GM19023 (cell line): ENCODE results near the gene MOV10L1.
A peak's percentile ranks its signal among the peaks of the same experiment; 100 is the strongest.
"Not testable (repeated sequence)": the region's sequence is repeated elsewhere in the genome, so short reads cannot be mapped to it uniquely, and the experiment has no call there.

ENCODE experiments used
- ATAC-seq: cut with Tn5 transposase; IDR thresholded peaks from one replicate; pipeline ENCODE4 v1.9.1; 2021; ENCODE audit warnings: mild to moderate bottlenecking, moderate library complexity; ENCODE audit not compliant: unreplicated experiment

Gene MOV10L1

DNA sequence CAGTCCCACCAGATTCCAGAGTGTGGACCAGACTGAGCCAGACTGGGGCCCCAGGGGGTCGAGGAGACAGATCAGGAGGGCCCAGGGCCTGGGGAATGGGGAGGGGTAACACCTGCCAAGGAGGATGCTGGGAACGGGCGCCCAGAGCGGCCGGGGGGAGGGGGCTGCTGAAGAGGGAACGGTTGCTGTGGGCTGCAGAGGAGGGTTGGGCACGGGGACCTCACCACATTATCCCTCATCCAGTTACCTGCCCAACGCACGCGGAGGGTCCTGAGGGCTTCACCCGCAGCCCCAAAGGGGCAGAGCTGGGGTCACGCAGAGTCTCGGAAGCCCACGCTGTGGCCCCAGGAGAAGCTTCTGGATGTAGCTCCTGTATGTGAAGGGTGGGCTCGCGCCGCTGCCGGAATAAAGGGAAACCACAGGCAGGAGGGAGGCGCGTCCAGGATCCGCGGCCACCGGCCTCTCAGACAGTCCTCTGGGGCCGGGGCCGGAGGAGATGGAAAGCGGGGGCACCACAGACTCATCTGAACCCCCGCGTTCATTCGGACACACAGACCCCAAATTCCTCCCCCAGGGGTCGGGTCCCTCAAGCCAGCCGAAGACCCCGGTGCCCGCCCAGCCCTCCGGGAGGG lies 110.1 kb downstream of the MOV10L1 start:
- ATAC-seq = no peak

DNA sequence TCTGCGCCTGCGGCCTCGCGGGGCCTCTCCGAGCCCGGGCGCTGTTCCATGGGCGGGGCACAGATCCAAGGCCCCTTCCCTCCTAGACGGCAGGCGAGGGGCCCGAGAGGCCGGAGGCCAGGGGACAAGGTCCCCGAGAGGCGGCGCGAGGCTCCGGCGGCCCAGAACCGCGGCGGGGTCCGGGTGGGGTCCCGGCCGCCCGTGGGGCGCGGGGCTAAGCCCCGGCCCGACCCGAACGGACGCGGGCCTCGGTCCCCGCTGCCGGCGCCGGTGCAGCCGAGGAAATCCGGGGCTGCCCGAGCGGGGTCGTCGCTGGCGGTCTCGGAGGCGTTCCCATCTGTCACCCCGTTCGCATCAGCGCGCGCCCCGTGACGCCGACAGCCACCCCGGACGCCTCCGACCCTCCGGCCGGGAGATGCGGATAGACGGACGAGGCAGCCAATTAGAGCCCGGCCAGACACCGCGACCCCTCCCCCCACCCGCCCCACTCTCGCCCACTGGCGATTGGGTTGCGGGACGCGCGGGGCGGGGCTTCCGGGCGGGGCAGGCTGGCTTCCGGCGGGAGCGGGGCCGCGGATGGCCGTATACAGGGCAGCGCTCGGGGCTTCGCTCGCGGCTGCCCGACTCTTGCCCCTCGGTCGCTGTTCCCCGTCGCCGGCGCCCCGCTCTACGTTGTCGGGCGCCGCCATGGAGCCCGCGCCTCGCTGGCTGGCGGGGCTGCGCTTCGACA lies 110.8 kb downstream of the MOV10L1 start, which contains the start of gene SELENOO:
Gene SELENOO (plus strand): TSS at position 551 of the 730 bp plus-strand sequence. CDS start 26 bp downstream, at position 577.
- ATAC-seq = peak; percentile 70

DNA sequence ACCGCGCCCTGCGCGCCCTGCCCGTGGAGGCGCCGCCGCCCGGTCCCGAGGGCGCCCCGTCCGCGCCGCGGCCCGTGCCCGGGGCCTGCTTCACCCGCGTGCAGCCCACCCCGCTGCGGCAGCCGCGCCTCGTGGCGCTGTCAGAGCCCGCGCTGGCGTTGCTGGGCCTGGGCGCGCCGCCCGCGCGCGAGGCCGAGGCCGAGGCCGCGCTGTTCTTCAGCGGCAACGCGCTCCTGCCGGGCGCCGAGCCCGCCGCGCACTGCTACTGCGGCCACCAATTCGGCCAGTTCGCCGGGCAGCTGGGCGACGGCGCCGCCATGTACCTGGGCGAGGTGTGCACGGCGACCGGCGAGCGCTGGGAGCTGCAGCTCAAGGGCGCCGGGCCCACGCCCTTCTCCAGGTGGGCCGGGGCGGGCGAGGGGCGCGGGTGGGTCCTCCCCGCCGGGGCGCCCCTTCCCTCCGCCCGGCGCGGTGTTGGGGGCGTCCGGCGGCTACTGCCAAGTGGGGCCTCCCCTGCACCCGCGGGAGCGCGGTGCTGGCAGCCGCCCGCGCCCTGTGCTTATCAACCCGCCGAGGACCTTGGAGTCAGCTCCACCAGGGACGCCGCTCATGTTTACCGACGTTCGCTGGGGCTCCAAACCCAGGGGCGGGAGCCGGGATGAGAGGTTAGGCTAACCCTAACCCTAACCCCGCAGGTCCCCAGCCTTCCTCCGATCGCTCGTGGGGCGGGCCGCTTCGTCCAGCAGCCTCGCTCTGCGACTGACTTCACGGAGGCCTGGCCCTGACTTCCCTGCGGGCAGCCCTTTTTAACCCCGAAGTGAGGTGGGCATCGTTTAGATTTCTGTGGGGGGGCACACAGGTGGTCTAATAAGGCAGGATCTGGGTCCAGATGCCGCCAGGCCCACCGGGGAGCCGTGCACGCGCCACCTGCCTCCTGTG lies 111.7 kb downstream of the MOV10L1 start:
- ATAC-seq = peak; percentile 21

DNA sequence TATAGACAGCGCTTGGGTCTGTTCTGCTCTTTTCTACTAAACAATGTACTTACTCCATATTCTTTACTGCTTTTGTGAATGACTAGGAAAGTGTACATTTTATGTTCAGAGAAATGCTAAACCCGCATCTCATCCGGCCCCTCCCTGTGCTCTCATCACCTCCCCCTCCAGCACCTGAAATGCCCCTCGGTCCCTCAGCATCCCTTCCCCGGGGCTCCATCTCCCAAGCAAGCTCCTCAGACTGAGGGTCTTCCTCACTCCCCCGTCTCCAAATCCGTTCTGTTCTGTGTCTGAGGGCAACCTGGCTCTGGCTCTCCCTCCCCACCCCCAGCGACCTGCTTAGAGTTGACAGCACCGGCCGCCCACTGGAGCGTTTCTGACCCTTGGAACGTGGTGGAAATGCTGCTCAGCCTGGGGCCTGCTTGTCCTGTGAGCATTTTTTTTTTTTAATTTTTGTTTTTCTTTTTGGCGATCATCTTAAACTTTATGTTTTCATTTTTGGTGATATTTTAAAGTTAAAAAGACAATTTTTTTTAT lies 112.4 kb downstream of the MOV10L1 start:
- ATAC-seq = no peak

DNA sequence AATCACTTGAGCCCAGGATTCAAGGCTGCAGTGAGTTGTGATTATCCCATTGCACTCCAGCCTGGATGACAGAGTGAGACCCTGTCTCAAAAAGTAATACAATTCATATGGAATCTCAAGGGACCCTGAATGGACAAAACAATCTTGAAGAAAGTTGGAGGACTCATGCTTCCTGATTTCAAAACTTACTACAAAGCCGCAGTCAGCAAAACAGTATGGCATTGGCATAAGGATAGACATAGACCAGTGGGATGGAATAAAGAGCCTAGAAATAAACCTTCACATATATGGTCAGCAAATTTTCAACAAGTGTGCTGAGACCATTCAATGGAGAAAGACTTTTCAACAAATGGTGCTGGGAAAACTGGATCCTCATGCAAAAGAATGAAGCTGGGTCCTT lies 113.5 kb downstream of the MOV10L1 start:
- no peak for ATAC-seq

DNA sequence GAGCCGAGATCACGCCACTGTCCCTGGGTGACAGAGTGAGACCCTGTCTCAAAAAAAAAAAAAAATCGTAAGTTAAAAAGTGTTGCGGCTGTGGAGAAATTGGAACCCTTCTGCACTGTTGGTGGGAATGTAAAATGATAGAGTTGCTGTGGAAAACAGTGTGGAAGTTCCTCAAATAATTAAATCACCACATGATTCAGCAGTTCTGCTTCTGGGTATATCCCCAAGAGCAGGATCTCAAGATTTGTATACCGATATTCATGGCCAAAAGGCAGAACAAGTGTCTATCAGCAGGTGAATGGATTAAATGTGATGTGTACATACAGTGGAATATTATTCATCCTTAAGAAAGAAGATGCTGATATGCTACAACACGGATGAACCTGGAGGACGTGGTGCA lies 114.8 kb downstream of the MOV10L1 start:
- no peak for ATAC-seq

DNA sequence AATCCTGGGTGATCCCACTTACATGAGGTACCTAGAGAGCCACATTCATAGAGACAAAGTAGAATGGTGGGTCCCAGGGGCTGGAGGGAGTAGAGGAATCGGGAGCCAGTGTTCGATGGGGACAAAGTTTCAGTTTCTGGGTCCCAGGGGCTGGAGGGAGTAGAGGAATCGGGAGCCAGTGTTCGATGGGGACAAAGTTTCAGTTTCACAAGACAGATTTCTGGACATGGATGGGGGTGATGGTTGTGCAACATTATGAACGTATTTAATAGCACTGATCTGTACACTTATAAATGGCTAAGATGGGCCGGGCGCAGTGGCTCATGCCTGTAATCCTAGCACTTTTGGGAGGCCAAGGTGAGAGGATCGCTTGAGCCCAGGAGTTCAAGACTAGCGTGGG lies 115.2 kb downstream of the MOV10L1 start:
- not testable (repeated sequence) for ATAC-seq

DNA sequence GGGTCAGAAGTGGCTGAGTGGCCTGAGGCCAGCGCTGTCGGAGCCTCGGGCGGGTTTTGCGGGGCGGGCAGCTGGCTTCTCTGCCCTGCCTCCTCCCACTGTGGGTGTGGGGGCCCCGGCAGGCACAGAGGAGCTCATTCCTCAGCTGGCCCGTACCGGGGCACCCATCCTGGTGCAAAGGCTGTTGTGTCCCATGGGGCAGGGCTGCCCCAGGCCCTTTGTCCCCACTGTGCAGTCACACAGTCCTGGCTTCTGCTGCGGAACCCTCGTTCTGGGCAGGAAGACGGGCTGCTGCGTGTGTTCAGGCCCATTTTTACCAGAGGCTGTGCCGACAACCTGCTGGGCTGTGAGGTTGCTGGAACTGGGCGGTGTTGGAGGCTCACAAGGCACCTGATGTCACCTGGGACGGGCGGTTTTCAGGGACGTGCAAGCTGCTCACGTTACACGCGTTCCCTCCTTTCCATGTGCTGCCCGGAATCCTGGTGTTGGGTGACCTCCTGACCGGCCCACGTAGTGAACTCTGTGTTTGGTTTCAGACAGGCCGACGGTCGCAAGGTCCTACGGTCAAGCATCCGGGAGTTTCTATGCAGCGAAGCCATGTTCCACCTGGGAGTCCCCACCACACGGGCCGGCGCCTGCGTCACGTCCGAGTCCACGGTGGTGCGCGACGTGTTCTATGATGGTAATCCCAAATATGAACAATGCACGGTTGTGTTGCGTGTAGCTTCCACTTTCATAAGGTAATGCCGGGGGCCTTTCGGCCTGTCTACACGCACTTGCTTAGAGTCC lies 116.2 kb downstream of the MOV10L1 start:
- no peak for ATAC-seq

DNA sequence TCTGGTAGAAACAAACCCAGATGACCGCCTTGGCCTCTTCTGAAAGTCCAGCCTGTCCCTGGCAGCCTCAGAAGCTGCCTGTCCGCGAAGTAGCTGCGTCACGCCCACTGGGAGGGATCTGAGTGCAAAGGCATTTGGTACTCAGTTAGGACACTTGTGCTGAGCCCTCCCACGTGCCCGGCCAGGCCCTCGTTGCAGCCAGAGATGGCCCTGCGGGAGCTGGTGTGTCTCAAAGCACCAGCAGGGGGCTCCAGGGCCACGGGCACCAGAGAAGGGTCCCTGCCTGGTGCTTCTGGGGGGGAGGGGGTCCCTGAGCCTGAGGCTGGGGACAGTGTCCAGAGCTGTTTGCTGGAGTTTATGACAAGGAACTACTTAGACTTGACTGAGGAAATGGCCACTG lies 116.8 kb downstream of the MOV10L1 start:
- ATAC-seq = no peak

DNA sequence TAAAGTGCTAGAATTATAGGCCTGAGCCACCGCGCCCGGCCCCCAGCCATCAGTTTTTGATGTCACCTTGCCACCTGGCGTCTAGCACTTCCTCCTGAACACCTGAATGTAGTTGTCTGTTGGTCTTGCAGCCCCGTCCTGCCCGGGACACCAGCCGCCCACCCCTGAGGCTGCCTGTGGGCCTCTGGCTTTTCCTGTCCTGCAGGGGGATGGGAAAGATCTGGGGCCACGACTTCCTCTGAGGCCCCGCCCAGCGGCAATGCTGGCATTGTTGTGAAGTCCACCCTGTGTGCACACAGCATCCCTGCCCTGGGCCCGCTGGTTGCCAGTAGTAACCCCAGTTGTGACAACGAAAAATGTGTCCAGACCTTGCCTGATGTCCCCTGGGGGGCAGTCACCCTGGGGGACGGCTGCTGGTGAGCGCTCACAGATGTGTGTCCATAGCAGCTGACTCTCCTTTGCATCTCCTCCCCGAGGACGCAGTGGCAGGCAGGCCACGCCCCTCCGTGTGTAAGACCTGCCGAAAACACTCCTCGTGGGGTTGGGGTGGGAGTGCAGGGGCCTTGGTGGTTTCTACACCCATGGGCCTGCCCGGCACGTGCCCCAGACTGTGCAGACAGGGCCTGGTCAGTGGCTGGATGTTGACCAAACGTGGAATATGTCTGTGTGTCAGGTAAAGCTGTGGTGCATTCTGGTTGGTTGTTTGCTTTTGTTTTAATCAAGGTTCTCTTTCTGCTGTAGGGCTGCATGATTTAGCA lies 117.8 kb downstream of the MOV10L1 start:
- no peak for ATAC-seq

DNA sequence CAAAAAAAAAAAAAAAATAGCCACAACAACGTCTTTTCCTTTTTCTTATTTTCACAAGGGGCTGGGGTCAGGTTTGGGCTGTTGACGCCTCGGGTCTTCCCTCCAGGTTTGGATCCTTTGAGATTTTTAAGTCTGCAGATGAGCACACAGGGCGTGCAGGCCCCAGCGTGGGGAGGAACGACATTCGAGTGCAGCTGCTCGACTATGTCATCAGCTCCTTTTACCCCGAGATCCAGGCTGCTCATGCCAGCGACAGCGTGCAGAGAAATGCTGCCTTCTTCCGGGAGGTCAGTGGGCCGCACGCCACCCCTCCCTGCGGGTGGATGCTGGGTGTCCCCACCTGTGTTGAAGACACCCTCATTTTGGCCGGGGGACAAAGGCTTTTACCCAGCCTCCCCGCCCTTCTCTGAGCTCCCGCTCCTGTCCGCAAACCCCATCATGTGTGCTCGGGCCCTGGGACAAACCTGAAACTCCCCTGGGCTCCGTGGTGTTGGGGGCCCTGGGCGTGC lies 118.7 kb downstream of the MOV10L1 start:
- no peak for ATAC-seq

DNA sequence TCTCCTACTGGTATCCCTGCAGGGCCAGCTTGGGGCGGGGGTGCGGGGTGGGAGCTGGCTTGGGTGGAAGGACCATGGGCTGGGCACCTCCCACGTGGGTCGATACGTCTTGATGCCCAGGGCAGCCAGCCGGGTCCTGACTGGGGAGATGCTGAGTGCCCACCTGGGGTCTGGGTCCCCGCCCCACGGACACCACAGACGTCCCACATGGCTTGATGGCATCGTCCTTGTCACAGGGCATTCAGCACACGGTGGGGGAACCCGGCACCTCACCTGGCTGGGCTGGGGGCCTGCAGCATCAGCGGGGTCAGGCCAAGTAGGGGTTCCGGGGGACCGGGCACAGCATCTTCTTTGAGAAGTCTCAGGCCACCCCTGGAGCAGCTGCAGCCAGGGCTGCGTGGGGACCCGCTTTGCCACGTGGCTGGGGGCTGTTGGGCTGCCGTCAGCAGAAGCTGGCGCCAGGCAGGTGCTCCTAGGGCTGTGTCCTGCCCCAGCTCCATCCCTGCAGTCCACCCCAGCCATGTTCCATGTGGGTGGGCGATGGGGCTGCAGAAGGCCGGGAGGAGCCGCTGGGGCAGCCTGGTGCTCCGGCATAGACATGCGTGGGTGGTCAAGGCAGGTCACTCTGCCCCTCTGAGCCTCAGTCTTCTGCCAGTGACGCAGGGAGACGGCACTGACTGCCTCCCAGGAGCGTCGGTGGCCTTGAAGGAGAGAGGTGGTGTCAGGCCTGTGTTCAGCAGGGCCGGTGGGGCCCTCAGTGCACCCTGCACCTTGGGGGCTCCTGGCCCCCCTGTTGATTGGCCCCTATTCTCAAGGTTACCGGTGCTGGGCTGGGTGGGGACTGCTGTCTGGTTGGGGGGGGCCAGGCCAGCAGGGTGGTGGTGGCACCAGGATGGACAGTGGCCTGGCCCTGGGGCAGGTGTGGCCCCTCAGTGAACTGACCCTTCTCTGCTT lies 119.4 kb downstream of the MOV10L1 start:
- no peak for ATAC-seq

DNA sequence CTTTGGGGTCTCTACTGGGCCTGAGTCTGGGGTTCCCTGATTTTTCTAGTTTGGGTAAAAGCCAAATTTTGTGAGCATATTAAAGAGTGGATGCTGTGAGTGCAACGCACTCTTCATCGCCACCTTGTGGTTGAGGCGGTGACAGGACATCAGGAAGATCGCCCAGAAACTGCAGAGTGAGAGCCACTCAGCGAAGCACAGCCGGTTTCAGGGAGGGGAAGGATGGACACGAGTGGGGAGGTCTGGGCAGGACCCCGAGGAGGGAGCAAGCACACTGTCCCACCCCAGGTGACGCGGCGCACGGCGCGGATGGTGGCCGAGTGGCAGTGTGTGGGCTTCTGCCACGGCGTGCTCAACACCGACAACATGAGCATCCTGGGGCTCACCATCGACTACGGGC lies 120.1 kb downstream of the MOV10L1 start:
- ATAC-seq = no peak

DNA sequence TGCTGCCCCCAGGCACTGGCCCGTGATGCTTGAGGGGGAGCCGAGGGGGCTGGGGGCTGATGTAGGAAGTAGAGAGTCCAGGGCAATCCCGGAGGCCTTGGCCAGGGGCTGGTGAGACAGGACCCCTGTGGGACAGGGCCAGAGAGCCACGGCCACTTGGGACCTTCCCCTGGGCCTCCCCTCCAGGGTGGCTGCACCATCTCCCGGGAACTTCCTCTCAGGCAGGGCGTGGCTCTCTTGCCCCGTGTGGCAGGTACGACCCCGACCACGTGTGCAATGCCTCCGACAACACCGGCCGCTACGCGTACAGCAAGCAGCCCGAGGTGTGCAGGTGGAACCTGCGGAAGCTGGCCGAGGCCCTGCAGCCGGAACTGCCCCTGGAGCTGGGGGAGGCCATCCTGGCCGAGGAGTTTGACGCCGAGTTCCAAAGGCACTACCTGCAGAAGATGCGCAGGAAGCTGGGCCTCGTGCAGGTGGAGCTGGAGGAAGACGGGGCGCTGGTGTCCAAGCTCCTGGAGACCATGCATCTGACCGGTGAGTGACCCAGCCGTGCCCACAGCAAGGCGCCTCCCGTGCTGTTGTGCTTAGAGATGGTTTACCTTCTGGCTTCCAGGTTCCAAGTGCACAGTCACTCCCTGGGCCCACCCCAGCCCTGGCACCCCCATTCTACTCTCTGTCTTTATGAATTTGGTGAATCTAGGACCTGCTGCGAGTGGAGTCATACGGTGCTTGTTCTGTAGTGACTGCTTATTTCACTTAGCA lies 120.8 kb downstream of the MOV10L1 start:
- ATAC-seq = no peak

DNA sequence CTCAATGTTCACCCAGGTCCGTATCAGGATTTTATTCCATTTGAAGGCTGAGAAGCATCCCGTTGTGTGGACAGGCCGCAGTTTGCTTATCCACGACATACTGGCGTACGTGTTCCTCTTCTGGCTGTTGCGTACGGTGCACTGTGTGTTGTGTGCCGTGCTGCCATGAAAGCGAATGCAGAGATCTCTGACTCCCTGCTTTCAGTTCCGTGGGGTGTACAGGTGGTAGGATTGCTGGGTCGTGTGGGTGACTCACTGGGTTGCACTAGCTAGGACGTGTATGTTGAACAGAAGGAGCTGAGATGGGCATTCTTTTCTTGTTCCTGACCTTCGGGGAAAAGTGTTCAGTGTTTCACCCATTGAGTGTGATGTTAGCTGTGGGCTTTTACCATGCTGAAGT lies 121.3 kb downstream of the MOV10L1 start:
- ATAC-seq = no peak
